HepG2 (cell line): Measurements from ENCODE around the gene VWA3A. TPM values are rescaled to one million over a fixed set of nuclear protein-coding genes. Genes with fewer than 3 reads are reported as not detected.
A peak's percentile ranks its signal among the peaks of the same experiment; 100 is the strongest.

ENCODE experiments used
- ELF4 ChIP-seq: sonication (generic); formaldehyde crosslinking; IDR thresholded peaks from 2 replicates; pipeline ENCODE4 v1.5.0; 2020; ENCODE audit warnings: missing genetic modification reagents, mild to moderate bottlenecking, moderate library complexity, borderline replicate concordance
- HNF4G ChIP-seq, 2 experiments: sonication (generic) in 1 of 2; formaldehyde crosslinking in 1 of 2; IDR thresholded peaks; 2 replicates each; pipeline versions ENCODE4 v1.4.0 to v1.6.1; 2011 to 2020; ENCODE audit warnings: borderline replicate concordance in 2 of 2, low read depth in 2 of 2, mild to moderate bottlenecking in 2 of 2, low read length in 1 of 2, missing genetic modification reagents in 1 of 2, moderate library complexity in 1 of 2
- NCOR1 ChIP-seq: fragments of 200-600 bp; sonication (generic); IDR thresholded peaks from 2 replicates; pipeline ENCODE4 v1.7.0; 2017; ENCODE audit warnings: antibody characterized with exemption, low read length, borderline replicate concordance
- SMAD1 ChIP-seq: sonication (generic); formaldehyde crosslinking; IDR thresholded peaks from 2 replicates; pipeline ENCODE4 v1.4.0; 2020; ENCODE audit warnings: missing genetic modification reagents, low read depth, mild to moderate bottlenecking, borderline replicate concordance
- SP2 ChIP-seq: sonication (generic); formaldehyde crosslinking; IDR thresholded peaks from 2 replicates; pipeline ENCODE4 v1.5.1; 2020; ENCODE audit warnings: mild to moderate bottlenecking, missing genetic modification reagents
- ZBTB20 ChIP-seq: sonication (generic); formaldehyde crosslinking; IDR thresholded peaks from 2 replicates; pipeline ENCODE4 v1.8.1; 2023; ENCODE audit warnings: missing genetic modification reagents, low read depth, mild to moderate bottlenecking, borderline replicate concordance
- ZMAT3 ChIP-seq: sonication (generic); formaldehyde crosslinking; conservative IDR thresholded peaks from 2 replicates; pipeline ENCODE4 v1.7.0; 2021; ENCODE audit warnings: missing genetic modification reagents
- ZNF546 ChIP-seq: sonication (generic); formaldehyde crosslinking; conservative IDR thresholded peaks from 2 replicates; pipeline ENCODE4 v1.8.1; 2023; ENCODE audit warnings: mild to moderate bottlenecking, missing genetic modification reagents
- ZNF552 ChIP-seq: sonication (generic); formaldehyde crosslinking; IDR thresholded peaks from 2 replicates; pipeline ENCODE4 v1.9.0; 2022; ENCODE audit warnings: missing genetic modification reagents, mild to moderate bottlenecking, borderline replicate concordance
- ZNF75D ChIP-seq: sonication (generic); formaldehyde crosslinking; IDR thresholded peaks from 2 replicates; pipeline ENCODE4 v1.8.1; 2023; ENCODE audit warnings: missing genetic modification reagents, mild to moderate bottlenecking, borderline replicate concordance
- polyA plus RNA-seq, 8 experiments: library from polyadenylated mRNA; depleted of rRNA in 3 of 8; stranded (reverse) in 7 of 8; unstranded in 1 of 8; fragments of >200 nt; fragmentation: Illumina TruSeq in 4 of 8; extraction: Trizol in 4 of 8; gene quantifications; 2 replicates each; pipeline versions ENCODE4 v1.2.1 to v1.2.3, GENCODE V29; 2011 to 2016; ENCODE audit warnings: low read depth in 4 of 8, missing spikeins in 1 of 8, mixed read lengths in 1 of 8; ENCODE audit not compliant: insufficient read depth in 1 of 8
- total RNA-seq, 5 experiments: library from RNA; depleted of rRNA; stranded (reverse); fragments of >200 nt; fragmentation: Illumina TruSeq; extraction: Trizol; gene quantifications; 2 replicates each; pipeline ENCODE4 v1.2.3, GENCODE V29; 2016; ENCODE audit warnings: low read depth in 1 of 5
- TF ChIP-seq, protein P1 (sequence below): sonication (generic); formaldehyde crosslinking; IDR thresholded peaks from 2 replicates; pipeline ENCODE4 v1.5.0; 2020; ENCODE audit warnings: missing genetic modification reagents, mild to moderate bottlenecking, borderline replicate concordance
- TF ChIP-seq, protein P2 (sequence below): sonication (generic); formaldehyde crosslinking; IDR thresholded peaks from 2 replicates; pipeline ENCODE4 v1.4.0; 2020; ENCODE audit warnings: mild to moderate bottlenecking, missing genetic modification reagents
- TF ChIP-seq, protein P3 (sequence below): sonication (generic); formaldehyde crosslinking; conservative IDR thresholded peaks from 2 replicates; pipeline ENCODE4 v1.8.0; 2022; ENCODE audit warnings: missing genetic modification reagents
- TF ChIP-seq, protein P4 (sequence below): sonication (generic); formaldehyde crosslinking; IDR thresholded peaks from 2 replicates; pipeline ENCODE4 v1.5.0; 2020; ENCODE audit warnings: mild to moderate bottlenecking, missing genetic modification reagents, moderate library complexity

The VWA3A gene
- total and polyA plus RNA-seq, 2 of the 13 experiments (the other 11 are each of a cell fraction or from before 2014, with no cell fraction given), result 0.03 to 0.07 TPM

DNA sequence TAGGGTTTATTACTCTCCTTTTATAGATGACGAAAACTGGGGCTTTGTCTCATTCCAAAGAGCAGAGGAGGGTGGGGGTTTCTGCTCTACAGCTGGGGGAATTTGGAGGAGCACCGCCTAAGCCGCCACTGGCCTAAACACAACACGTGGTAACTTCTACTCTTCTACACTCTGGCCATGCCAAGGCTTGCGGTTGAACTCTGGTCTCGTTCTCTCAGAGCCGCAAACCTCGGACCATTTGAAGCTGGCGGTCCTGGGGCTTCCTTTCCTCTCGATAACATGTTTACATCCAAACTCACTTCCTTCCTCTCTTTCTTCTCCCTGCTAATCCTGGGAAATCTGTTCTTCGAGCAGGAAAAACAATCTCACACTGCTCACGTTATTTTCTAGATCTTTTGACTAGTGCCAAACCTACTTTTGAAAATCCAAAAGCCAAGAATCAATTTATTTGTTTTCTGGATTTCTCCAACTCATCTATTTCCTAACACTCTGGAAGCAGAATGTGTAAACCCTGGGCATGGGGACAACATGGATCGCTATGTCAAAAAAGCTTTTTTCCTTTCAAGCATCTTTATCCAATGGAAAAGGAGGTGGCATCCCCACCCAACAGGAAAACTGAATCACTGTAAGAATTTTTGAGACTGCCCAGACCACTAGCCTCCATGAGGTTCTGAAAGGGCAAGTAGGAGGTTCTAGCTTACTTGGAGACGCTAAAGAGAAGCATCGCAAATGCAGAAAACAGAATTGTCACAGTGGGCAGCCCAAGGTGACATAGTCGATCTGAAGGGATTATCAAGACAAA lies 100.1 kb downstream of the VWA3A start (continued):
- peak; percentile 92; the same call in 1 of the 2 replicates for TF ChIP-seq ZBTB20 (CRISPR knock-in tag)
- peak; percentile 86 for TF ChIP-seq ZMAT3 (CRISPR knock-in tag)
- TF ChIP-seq, protein P1, sequence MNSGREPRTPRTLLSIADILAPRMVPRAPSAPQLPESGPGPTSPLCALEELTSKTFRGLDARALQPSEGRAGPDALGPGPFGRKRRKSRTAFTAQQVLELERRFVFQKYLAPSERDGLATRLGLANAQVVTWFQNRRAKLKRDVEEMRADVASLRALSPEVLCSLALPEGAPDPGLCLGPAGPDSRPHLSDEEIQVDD (CRISPR knock-in tag), result peak; percentile 82; the same call in 1 of the 2 replicates
- peak; percentile 89 for TF ChIP-seq ELF4 (CRISPR knock-in tag)
- TF ChIP-seq HNF4G (IDR thresholded peaks at IDR 0.05; ENCODE audit: borderline replicate concordance, low read depth, low read length), result peak; percentile 82
- peak; percentile 71; the same call in 1 of the 2 replicates for TF ChIP-seq HNF4G (CRISPR knock-in tag; IDR thresholded peaks at IDR 0.05; ENCODE audit: borderline replicate concordance, low read depth)
- TF ChIP-seq ZNF75D, result no peak
- TF ChIP-seq, protein P2, sequence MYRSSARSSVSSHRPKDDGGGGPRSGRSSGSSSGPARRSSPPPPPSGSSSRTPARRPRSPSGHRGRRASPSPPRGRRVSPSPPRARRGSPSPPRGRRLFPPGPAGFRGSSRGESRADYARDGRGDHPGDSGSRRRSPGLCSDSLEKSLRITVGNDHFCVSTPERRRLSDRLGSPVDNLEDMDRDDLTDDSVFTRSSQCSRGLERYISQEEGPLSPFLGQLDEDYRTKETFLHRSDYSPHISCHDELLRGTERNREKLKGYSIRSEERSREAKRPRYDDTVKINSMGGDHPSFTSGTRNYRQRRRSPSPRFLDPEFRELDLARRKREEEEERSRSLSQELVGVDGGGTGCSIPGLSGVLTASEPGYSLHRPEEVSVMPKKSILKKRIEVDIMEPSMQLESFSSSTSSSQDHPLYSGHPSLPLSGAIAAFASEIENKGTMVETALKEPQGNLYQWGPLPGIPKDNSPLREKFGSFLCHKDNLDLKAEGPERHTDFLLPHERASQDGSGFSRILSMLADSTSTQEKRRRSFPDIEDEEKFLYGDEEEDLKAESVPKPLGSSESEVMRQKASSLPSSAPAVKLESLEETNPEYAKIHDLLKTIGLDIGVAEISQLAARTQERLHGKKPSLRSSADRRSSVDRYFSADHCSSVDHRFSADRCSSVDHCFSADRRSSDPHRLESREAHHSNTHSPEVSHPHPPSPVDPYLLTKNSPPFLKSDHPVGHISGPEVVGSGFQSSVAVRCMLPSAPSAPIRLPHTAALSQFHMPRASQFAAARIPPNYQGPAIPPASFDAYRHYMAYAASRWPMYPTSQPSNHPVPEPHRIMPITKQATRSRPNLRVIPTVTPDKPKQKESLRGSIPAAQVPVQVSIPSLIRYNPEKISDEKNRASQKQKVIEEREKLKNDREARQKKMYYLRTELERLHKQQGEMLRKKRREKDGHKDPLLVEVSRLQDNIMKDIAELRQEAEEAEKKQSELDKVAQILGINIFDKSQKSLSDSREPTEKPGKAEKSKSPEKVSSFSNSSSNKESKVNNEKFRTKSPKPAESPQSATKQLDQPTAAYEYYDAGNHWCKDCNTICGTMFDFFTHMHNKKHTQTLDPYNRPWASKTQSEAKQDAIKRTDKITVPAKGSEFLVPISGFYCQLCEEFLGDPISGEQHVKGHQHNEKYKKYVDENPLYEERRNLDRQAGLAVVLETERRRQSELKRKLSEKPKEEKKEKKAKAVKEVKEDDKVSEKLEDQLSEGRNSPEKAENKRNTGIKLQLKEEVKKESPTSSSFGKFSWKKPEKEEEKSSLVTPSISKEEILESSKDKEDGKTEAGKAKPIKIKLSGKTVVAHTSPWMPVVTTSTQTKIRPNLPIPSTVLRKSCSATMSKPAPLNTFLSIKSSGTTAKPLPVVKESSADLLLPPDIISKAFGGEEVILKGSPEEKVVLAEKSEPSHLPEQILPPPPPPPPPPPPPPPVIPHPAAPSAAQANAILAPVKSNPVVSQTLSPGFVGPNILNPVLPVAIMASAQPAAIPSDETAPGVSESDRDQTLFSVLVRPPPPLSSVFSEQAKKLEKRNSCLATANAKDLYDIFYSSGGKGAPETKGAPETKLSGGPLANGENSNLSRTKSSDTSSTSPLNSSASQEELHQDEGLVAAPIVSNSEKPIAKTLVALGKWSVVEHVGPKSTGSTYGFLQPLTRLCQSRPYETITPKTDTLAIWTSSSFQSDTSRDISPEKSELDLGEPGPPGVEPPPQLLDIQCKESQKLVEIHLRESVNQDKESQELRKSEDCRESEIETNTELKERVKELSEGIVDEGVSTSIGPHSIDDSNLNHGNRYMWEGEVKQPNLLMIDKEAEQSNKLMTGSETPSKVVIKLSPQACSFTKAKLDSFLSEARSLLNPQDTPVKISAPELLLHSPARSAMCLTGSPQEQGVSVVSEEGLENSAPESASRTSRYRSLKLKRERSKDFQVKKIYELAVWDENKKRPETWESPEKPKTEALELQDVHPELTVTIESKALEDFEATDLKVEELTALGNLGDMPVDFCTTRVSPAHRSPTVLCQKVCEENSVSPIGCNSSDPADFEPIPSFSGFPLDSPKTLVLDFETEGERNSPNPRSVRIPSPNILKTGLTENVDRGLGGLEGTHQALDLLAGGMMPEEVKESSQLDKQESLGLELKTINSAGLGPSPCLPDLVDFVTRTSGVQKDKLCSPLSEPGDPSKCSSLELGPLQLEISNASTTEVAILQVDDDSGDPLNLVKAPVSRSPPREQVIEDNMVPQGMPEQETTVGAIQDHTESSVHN (CRISPR knock-in tag), result no peak; the same call in 1 of the 2 replicates
- no peak for TF ChIP-seq NCOR1
- TF ChIP-seq, protein P3, sequence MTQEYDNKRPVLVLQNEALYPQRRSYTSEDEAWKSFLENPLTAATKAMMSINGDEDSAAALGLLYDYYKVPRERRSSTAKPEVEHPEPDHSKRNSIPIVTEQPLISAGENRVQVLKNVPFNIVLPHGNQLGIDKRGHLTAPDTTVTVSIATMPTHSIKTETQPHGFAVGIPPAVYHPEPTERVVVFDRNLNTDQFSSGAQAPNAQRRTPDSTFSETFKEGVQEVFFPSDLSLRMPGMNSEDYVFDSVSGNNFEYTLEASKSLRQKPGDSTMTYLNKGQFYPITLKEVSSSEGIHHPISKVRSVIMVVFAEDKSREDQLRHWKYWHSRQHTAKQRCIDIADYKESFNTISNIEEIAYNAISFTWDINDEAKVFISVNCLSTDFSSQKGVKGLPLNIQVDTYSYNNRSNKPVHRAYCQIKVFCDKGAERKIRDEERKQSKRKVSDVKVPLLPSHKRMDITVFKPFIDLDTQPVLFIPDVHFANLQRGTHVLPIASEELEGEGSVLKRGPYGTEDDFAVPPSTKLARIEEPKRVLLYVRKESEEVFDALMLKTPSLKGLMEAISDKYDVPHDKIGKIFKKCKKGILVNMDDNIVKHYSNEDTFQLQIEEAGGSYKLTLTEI, result no peak
- no peak; the same call in 1 of the 2 replicates for TF ChIP-seq ZNF546 (CRISPR knock-in tag)
- TF ChIP-seq SMAD1, result no peak; the same call in 1 of the 2 replicates
- no peak for TF ChIP-seq ZNF552
- TF ChIP-seq, protein P4, sequence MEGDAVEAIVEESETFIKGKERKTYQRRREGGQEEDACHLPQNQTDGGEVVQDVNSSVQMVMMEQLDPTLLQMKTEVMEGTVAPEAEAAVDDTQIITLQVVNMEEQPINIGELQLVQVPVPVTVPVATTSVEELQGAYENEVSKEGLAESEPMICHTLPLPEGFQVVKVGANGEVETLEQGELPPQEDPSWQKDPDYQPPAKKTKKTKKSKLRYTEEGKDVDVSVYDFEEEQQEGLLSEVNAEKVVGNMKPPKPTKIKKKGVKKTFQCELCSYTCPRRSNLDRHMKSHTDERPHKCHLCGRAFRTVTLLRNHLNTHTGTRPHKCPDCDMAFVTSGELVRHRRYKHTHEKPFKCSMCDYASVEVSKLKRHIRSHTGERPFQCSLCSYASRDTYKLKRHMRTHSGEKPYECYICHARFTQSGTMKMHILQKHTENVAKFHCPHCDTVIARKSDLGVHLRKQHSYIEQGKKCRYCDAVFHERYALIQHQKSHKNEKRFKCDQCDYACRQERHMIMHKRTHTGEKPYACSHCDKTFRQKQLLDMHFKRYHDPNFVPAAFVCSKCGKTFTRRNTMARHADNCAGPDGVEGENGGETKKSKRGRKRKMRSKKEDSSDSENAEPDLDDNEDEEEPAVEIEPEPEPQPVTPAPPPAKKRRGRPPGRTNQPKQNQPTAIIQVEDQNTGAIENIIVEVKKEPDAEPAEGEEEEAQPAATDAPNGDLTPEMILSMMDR (CRISPR knock-in tag), result no peak; the same call in 1 of the 2 replicates
- 0 out of 2 replicates have a peak, but pooled peaks have one; percentile 6 for TF ChIP-seq SP2
